SK-N-SH (cell line): ENCODE results near the gene GRAP. TPM values are rescaled to one million over a fixed set of nuclear protein-coding genes. Genes with fewer than 3 reads are reported as not detected.

Source experiments
- CTCF ChIA-PET: fragments of 300-600, 350-600 bp; formaldehyde crosslinking; extraction: SDS; loops from one replicate; lab custom pipeline; 2021; lab: Yijun Ruan, JAX
- POLR2A ChIA-PET: fragments of 350-600 bp; sonication (Branson Sonifier 250); formaldehyde crosslinking; extraction: SDS; loops from one replicate; lab custom pipeline; 2020; ENCODE audit warnings: antibody characterized with exemption, inconsistent platforms; lab: Yijun Ruan, JAX
- DNase-seq: peaks from one replicate; pipeline ENCODE4 v3.0.0; 2012
- H2AFZ ChIP-seq: fragments of 200-600 bp; sonication (generic); 2 replicates; pipeline ENCODE4 v1.8.1; 2016; ENCODE audit warnings: antibody characterized with exemption, mild to moderate bottlenecking, low read depth
- H3F3A ChIP-seq: fragments of 200-600 bp; sonication (generic); replicated peaks from 2 replicates; pipeline ENCODE3; 2016; ENCODE audit warnings: antibody characterized with exemption, mild to moderate bottlenecking; ENCODE audit not compliant: insufficient read depth
- H3K27ac ChIP-seq, 2 experiments: fragments of 200-500 bp in 1 of 2; fragments of 200-600 bp in 1 of 2; sonication (Bioruptor generic) in 1 of 2; sonication (generic), shearing (Covaris generic) in 1 of 2; 2 replicates each; pipeline versions ENCODE4 v1.5.1 to v1.6.1; 2014 to 2016; ENCODE audit warnings: low read depth in 2 of 2, inconsistent platforms in 1 of 2, low read length in 1 of 2, mild to moderate bottlenecking in 1 of 2, mixed read lengths in 1 of 2
- H3K27me3 ChIP-seq: fragments of 200-600 bp; sonication (generic), shearing (Covaris generic); 2 replicates; pipeline ENCODE4 v1.6.1; 2016; ENCODE audit warnings: mixed run types; ENCODE audit not compliant: insufficient read depth
- H3K36me3 ChIP-seq, 2 experiments: fragments of 200-500 bp in 1 of 2; fragments of 200-600 bp in 1 of 2; sonication (Bioruptor generic) in 1 of 2; sonication (generic) in 1 of 2; replicated peaks in 1 of 2; 2 replicates each; pipeline versions ENCODE3 to v1.5.1; 2014 to 2016; ENCODE audit warnings: low read length in 1 of 2, mild to moderate bottlenecking in 1 of 2; ENCODE audit not compliant: insufficient read depth in 2 of 2, control insufficient read depth in 1 of 2
- H3K4me1 ChIP-seq, 2 experiments: fragments of 200-500 bp in 1 of 2; fragments of 200-600 bp in 1 of 2; sonication (Bioruptor generic) in 1 of 2; sonication (generic), shearing (Covaris generic) in 1 of 2; 2 replicates each; pipeline versions ENCODE4 v1.5.1 to v1.6.1; 2014 to 2016; ENCODE audit warnings: low read depth in 1 of 2, low read length in 1 of 2, mixed run types in 1 of 2; ENCODE audit not compliant: insufficient read depth in 2 of 2, control insufficient read depth in 1 of 2
- H3K4me2 ChIP-seq: fragments of 200-600 bp; sonication (generic), shearing (Covaris generic); 2 replicates; pipeline ENCODE4 v1.6.1; 2017; ENCODE audit warnings: mixed run types
- H3K4me3 ChIP-seq, 2 experiments: fragments of 200-500 bp in 1 of 2; fragments of 200-600 bp in 1 of 2; sonication (Bioruptor generic) in 1 of 2; sonication (generic), shearing (Covaris generic) in 1 of 2; 2 replicates each; pipeline versions ENCODE4 v1.5.1 to v1.8.1; 2014 to 2016; ENCODE audit warnings: low read depth in 2 of 2, inconsistent platforms in 1 of 2, low read length in 1 of 2, mild to moderate bottlenecking in 1 of 2, mixed read lengths in 1 of 2, moderate library complexity in 1 of 2
- H3K79me2 ChIP-seq: fragments of 200-600 bp; sonication (generic); 2 replicates; pipeline ENCODE4 v1.8.1; 2017; ENCODE audit warnings: mild to moderate bottlenecking; ENCODE audit not compliant: insufficient read depth
- H3K9ac ChIP-seq: fragments of 200-600 bp; sonication (generic); 2 replicates; pipeline ENCODE4 v1.6.1; 2017; ENCODE audit warnings: mixed run types
- H3K9me2 ChIP-seq: fragments of 200-600 bp; sonication (generic); 2 replicates; pipeline ENCODE4 v1.6.1; 2017; ENCODE audit warnings: mixed run types
- H3K9me3 ChIP-seq: fragments of 200-600 bp; sonication (generic); 2 replicates; pipeline ENCODE4 v1.6.1; 2017; ENCODE audit warnings: mixed run types, mild to moderate bottlenecking, moderate library complexity
- H4K20me1 ChIP-seq: fragments of 200-600 bp; sonication (generic); 2 replicates; pipeline ENCODE4 v1.6.1; 2017; ENCODE audit warnings: mild to moderate bottlenecking, mixed run types; ENCODE audit not compliant: insufficient read depth
- CHD2 ChIP-seq: fragments of 150-350 bp; IDR thresholded peaks from 2 replicates; pipeline ENCODE4 v1.6.1; 2018; ENCODE audit warnings: low read length; ENCODE audit not compliant: partially characterized antibody
- EZH2phosphoT487 ChIP-seq: fragments of 200-600 bp; sonication (generic); IDR thresholded peaks from 2 replicates; pipeline ENCODE4 v1.6.1; 2017; ENCODE audit warnings: low read depth, mixed run types, mild to moderate bottlenecking, antibody characterized with exemption, moderate library complexity, borderline replicate concordance
- FOSL2 ChIP-seq: IDR thresholded peaks from 2 replicates; pipeline ENCODE4 v1.4.0; 2012; ENCODE audit warnings: low read depth, mild to moderate bottlenecking, moderate library complexity, borderline replicate concordance
- GATA2 ChIP-seq: sonication (generic); formaldehyde crosslinking; IDR thresholded peaks from 2 replicates; pipeline ENCODE4 v1.5.0; 2020; ENCODE audit warnings: mild to moderate bottlenecking, missing genetic modification reagents
- MEF2A ChIP-seq: IDR thresholded peaks from 2 replicates; pipeline ENCODE4 v1.4.0; 2012; ENCODE audit warnings: low read depth, borderline replicate concordance
- NFIC ChIP-seq: IDR thresholded peaks from 2 replicates; pipeline ENCODE4 v1.4.0; 2012; ENCODE audit warnings: borderline replicate concordance
- NRF1 ChIP-seq: IDR thresholded peaks from 2 replicates; pipeline ENCODE4 v1.6.1; 2012; ENCODE audit warnings: low read depth, mild to moderate bottlenecking, low read length
- RAD21 ChIP-seq: IDR thresholded peaks from 2 replicates; pipeline ENCODE4 v1.6.1; 2012; ENCODE audit warnings: mild to moderate bottlenecking, low read length
- TAF1 ChIP-seq: IDR thresholded peaks from 2 replicates; pipeline ENCODE4 v1.6.1; 2012; ENCODE audit warnings: low read depth, mild to moderate bottlenecking, low read length, moderate library complexity, borderline replicate concordance
- TEAD4 ChIP-seq: IDR thresholded peaks from 2 replicates; pipeline ENCODE4 v1.4.0; 2012; ENCODE audit warnings: mild to moderate bottlenecking, borderline replicate concordance; ENCODE audit not compliant: insufficient read depth
- WGBS: methylation state at CpG from one replicate; pipeline ENCODE4 v1.1.6; 2017; ENCODE audit warnings: low lambda C conversion rate; 5-methylcytosine and 5-hydroxymethylcytosine counted together
- polyA plus RNA-seq, 3 experiments: library from polyadenylated mRNA; depleted of rRNA; stranded (reverse); fragments of >200 nt; gene quantifications; 2 replicates each; pipeline ENCODE4 v1.2.3, GENCODE V29; 2012
- TF ChIP-seq, protein P1 (sequence below): fragments of 200-600 bp; sonication (generic); IDR thresholded peaks from 2 replicates; pipeline ENCODE4 v1.6.1; 2017; ENCODE audit warnings: antibody characterized with exemption, mild to moderate bottlenecking, moderate library complexity

Gene GRAP
- polyA plus RNA-seq, 1 of the 3 experiments (the other 2 are of a cell fraction): 0.02 TPM

DNA sequence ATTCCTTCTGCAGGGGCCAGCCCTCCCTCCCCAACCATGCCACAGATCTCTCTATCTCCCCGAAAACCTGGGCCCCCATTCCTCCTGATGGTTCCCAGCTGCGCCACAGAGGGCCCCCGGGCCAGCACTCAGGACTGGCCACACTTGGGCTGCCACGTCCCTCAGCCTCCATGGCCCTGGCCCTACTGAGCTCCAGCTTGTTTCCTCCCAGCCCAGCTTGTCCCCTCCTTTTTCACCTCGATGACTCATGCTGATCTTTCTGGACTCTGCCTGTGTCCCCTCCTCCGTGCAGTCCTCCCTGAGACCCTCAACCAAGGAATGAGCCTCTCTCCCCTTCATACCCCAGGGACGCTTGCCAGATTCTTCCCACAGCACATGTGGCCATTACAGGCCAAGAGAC lies 31.3 kb downstream of the GRAP start:
- Histone ChIP-seq H3F3A (no peaks in the 10 kb centered on the region), H2AFZ (no peak overlapping the region), H3K27ac (no peak overlapping the region), H3K27me3 (no peaks in the 10 kb centered on the region), H3K36me3 (no peaks in the 10 kb centered on the region), H3K9me3 (no peaks in the 10 kb centered on the region)
- POLR2A ChIA-PET: no interaction called here
- no peak for TF ChIP-seq GATA2 (CRISPR knock-in tag)
- TF ChIP-seq FOSL2: no peak
- TF ChIP-seq TEAD4: no peak
- TF ChIP-seq, protein P1, sequence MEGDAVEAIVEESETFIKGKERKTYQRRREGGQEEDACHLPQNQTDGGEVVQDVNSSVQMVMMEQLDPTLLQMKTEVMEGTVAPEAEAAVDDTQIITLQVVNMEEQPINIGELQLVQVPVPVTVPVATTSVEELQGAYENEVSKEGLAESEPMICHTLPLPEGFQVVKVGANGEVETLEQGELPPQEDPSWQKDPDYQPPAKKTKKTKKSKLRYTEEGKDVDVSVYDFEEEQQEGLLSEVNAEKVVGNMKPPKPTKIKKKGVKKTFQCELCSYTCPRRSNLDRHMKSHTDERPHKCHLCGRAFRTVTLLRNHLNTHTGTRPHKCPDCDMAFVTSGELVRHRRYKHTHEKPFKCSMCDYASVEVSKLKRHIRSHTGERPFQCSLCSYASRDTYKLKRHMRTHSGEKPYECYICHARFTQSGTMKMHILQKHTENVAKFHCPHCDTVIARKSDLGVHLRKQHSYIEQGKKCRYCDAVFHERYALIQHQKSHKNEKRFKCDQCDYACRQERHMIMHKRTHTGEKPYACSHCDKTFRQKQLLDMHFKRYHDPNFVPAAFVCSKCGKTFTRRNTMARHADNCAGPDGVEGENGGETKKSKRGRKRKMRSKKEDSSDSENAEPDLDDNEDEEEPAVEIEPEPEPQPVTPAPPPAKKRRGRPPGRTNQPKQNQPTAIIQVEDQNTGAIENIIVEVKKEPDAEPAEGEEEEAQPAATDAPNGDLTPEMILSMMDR: no peak
- no peak for TF ChIP-seq CHD2
- no peak for TF ChIP-seq MEF2A
- no peak for TF ChIP-seq TAF1
- TF ChIP-seq EZH2phosphoT487: no peak
- no peak for TF ChIP-seq RAD21
- TF ChIP-seq, all 33 proteins: peak for 0
- Histone ChIP-seq H3K4me2 (no peak overlapping the region), H3K79me2 (no peaks in the 10 kb centered on the region), H4K20me1 (no peaks in the 10 kb centered on the region), H3K9ac (no peak overlapping the region), H3K9me2 (no peaks in the 10 kb centered on the region), H3K4me1 (no peaks in the 10 kb centered on the region; a peak in 1 of 4 replicates), H3K4me3 (no peak overlapping the region)
- no peak for DNase-seq
- CTCF ChIA-PET: interaction anchor here (2.0 kb wide), 1 partner anchor 55 kb away, joined by 8 read pairs; no protein-coding TSS in a partner anchor
- WGBS: 75% methylated on average over 7 of the region's 7 CpGs

DNA sequence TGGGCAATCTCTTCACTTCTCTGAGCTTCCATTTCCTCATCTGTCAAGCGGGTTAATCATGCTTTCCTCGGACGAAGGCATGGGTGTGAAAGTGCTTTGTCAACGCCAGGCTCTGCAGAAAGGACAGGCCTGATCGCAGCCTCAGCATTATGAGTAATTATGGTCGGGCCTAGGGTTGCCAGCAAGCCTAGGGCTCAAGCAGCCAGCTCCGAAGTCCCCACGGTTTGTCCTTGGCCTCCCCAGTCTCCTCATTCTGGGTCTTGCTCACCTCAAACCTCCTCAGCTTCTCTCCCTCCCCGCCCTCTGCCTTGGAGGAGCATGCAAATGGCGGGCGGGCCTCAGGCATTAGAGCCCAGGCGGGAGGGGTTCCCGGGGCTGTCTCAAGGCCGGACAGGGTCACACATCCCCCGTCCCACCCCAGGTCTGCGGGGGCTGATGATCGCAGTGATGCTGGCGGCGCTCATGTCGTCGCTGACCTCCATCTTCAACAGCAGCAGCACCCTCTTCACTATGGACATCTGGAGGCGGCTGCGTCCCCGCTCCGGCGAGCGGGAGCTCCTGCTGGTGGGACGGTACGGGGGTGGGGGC lies 32.0 kb downstream of the GRAP start:
- POLR2A ChIA-PET: no interaction called here
- CTCF ChIA-PET: interaction anchor here (2.0 kb wide), 1 partner anchor 54 kb away, joined by 8 read pairs; no protein-coding TSS in a partner anchor
- WGBS: 92% methylated on average over 20 of the region's 29 CpGs
- H2AFZ ChIP-seq: no peak overlapping the region
- no peaks in the 10 kb centered on the region for H3K36me3 ChIP-seq
- no peak overlapping the region for H3K4me2 ChIP-seq
- H3K4me3 ChIP-seq: no peak overlapping the region
- H3K27me3 ChIP-seq: no peaks in the 10 kb centered on the region
- no peaks in the 10 kb centered on the region for H3K9me2 ChIP-seq
- H3K9me3 ChIP-seq: no peaks in the 10 kb centered on the region
- no peaks in the 10 kb centered on the region for H3K79me2 ChIP-seq
- H3K27ac ChIP-seq: no peak overlapping the region
- TF ChIP-seq EZH2phosphoT487 (no peak), RAD21 (no peak), NFIC (no peak), NRF1 (no peak)
- DNase-seq: no peak
- no peaks in the 10 kb centered on the region; a peak in 1 of 4 replicates for H3K4me1 ChIP-seq
- H4K20me1 ChIP-seq: no peaks in the 10 kb centered on the region
- no peaks in the 10 kb centered on the region for H3F3A ChIP-seq
- no peak overlapping the region for H3K9ac ChIP-seq
